HCT116 (cell line): Measurements from ENCODE around the gene COTL1. TPM values are rescaled to one million over a fixed set of nuclear protein-coding genes. Genes with fewer than 3 reads are reported as not detected.

Source experiments
- ATAC-seq: fragments of 200-7000 bp; cut with Tn5 transposase; 2 replicates; pipeline ENCODE4 v1.9.1; 2020; ENCODE audit warnings: mild to moderate bottlenecking, moderate library complexity
- BruUV-seq: library from RNA; stranded (reverse); fragments of 400-500 nt; replicated peaks from 2 replicates; lab custom pipeline; 2021; lab: Mats Ljungman, UMichigan
- CTCF ChIA-PET: fragments of 300-600 bp; sonication (Branson Sonifier 250); formaldehyde crosslinking; loops from one replicate; lab custom pipeline; 2021; ENCODE audit warnings: antibody characterized with exemption; lab: Charles Lee
- POLR2A ChIA-PET: fragments of 300-600, 350-600 bp; sonication (Branson Sonifier 250); formaldehyde crosslinking; loops from one replicate; lab custom pipeline; 2021; ENCODE audit warnings: antibody characterized with exemption; lab: Charles Lee
- RAD21 ChIA-PET, 2 experiments: fragments of 300-600 bp; sonication (Branson Sonifier 250); formaldehyde crosslinking; loops; one replicate each; lab custom pipeline; 2023; ENCODE audit warnings: low total read pairs in 2 of 2; ENCODE audit not compliant: uncharacterized antibody in 2 of 2, unreplicated experiment in 2 of 2, low non-redundant PET in 1 of 2; lab: Charles Lee
- DNase-seq: peaks from one replicate; pipeline ENCODE4 v3.0.0-alpha.2; 2010; ENCODE audit warnings: low read depth, low spot score
- H2AFZ ChIP-seq: fragments of 200-600 bp; shearing (Covaris generic), sonication (generic); 2 replicates; pipeline ENCODE4 v1.6.1; 2017; ENCODE audit warnings: low read depth, mixed run types, mixed read lengths, antibody characterized with exemption, low read length; ENCODE audit not compliant: poor library complexity, severe bottlenecking
- H3K27ac ChIP-seq: 2 replicates; pipeline ENCODE4 v1.5.1; 2012; ENCODE audit warnings: low read depth, low read length
- H3K27me3 ChIP-seq: fragments of 200-600 bp; sonication (generic); 2 replicates; pipeline ENCODE4 v1.6.1; 2016; ENCODE audit warnings: mixed run types, low read length, mixed read lengths; ENCODE audit not compliant: insufficient read depth
- H3K36me3 ChIP-seq, 2 experiments: fragments of 200-500 bp in 1 of 2; fragments of 200-600 bp in 1 of 2; sonication (Bioruptor generic) in 1 of 2; sonication (generic) in 1 of 2; 2 replicates each; pipeline versions ENCODE4 v1.5.1 to v1.6.1; 2014 to 2016; ENCODE audit warnings: low read length in 2 of 2, inconsistent platforms in 1 of 2, mixed read lengths in 1 of 2, mixed run types in 1 of 2; ENCODE audit not compliant: insufficient read depth in 2 of 2, control insufficient read depth in 1 of 2
- H3K4me1 ChIP-seq, 2 experiments: fragments of 200-600 bp in 1 of 2; sonication (generic) in 1 of 2; 2 replicates each; pipeline versions ENCODE4 v1.5.1 to v1.6.1; 2012 to 2017; ENCODE audit warnings: low read length in 2 of 2, inconsistent platforms in 1 of 2, mild to moderate bottlenecking in 1 of 2, mixed read lengths in 1 of 2, mixed run types in 1 of 2, moderate library complexity in 1 of 2; ENCODE audit not compliant: insufficient read depth in 2 of 2, control insufficient read depth in 1 of 2
- H3K4me2 ChIP-seq: fragments of 200-600 bp; sonication (generic); 2 replicates; pipeline ENCODE4 v1.6.1; 2017; ENCODE audit warnings: mixed run types, low read length, mixed read lengths
- H3K4me3 ChIP-seq, 2 experiments: fragments of 200-600 bp in 1 of 2; sonication (generic) in 1 of 2; replicated peaks in 1 of 2; 2 replicates each; pipeline ENCODE4 v1.5.1; 2011 to 2016; ENCODE audit warnings: low read length in 2 of 2, control low read depth in 1 of 2, low read depth in 1 of 2, mild to moderate bottlenecking in 1 of 2, mixed read lengths in 1 of 2, mixed run types in 1 of 2
- H3K79me2 ChIP-seq: fragments of 200-600 bp; sonication (generic); 2 replicates; pipeline ENCODE4 v1.6.1; 2017; ENCODE audit warnings: mild to moderate bottlenecking, mixed run types, low read length, moderate library complexity, mixed read lengths; ENCODE audit not compliant: insufficient read depth
- H3K9ac ChIP-seq: fragments of 200-600 bp; sonication (generic); 2 replicates; pipeline ENCODE4 v1.6.1; 2016; ENCODE audit warnings: low read length, mixed read lengths
- H3K9me2 ChIP-seq: fragments of 200-600 bp; sonication (generic), shearing (Covaris generic); 2 replicates; pipeline ENCODE4 v1.6.1; 2017; ENCODE audit warnings: mixed run types, mild to moderate bottlenecking, moderate library complexity; ENCODE audit not compliant: insufficient read depth
- H3K9me3 ChIP-seq, 2 experiments: fragments of 200-500 bp in 1 of 2; fragments of 200-600 bp in 1 of 2; sonication (Bioruptor generic) in 1 of 2; sonication (generic) in 1 of 2; 2 replicates each; pipeline ENCODE4 v1.6.1; 2014 to 2017; ENCODE audit warnings: low read length in 2 of 2, mixed read lengths in 2 of 2, inconsistent platforms in 1 of 2, low read depth in 1 of 2, mild to moderate bottlenecking in 1 of 2, mixed run types in 1 of 2, moderate library complexity in 1 of 2; ENCODE audit not compliant: control insufficient read depth in 1 of 2, insufficient read depth in 1 of 2
- H4K20me1 ChIP-seq: fragments of 200-600 bp; sonication (generic), shearing (Covaris generic); 2 replicates; pipeline ENCODE4 v1.6.1; 2017; ENCODE audit warnings: mixed run types, mild to moderate bottlenecking, moderate library complexity; ENCODE audit not compliant: insufficient read depth
- EGR1 ChIP-seq: IDR thresholded peaks from 2 replicates; pipeline ENCODE4 v1.6.1; 2012; ENCODE audit warnings: low read depth
- ELF1 ChIP-seq: IDR thresholded peaks from 2 replicates; pipeline ENCODE4 v1.6.1; 2012; ENCODE audit warnings: low read depth, borderline replicate concordance
- EZH2 ChIP-seq: fragments of 200-600 bp; sonication (generic); IDR thresholded peaks from 2 replicates; pipeline ENCODE4 v1.6.1; 2017; ENCODE audit warnings: antibody characterized with exemption, mixed run types
- JUND ChIP-seq: IDR thresholded peaks from 2 replicates; pipeline ENCODE4 v1.6.1; 2012
- RAD21 ChIP-seq: IDR thresholded peaks from 2 replicates; pipeline ENCODE4 v1.6.1; 2012; ENCODE audit warnings: low read depth, mild to moderate bottlenecking
- SRF ChIP-seq: IDR thresholded peaks from 2 replicates; pipeline ENCODE4 v1.6.1; 2012; ENCODE audit warnings: low read depth
- intact Hi-C: fragments of 100-400 bp; cut with micrococcal nuclease; formaldehyde crosslinking; loops from 2 replicates; pipeline ENCODE4 v1.10.0; 2022
- total RNA-seq: library from RNA; stranded (reverse); gene quantifications from one replicate; pipeline ENCODE4 v1.2.1, GENCODE V29; 2021; ENCODE audit not compliant: unreplicated experiment
- TF ChIP-seq, protein P1 (sequence below), 3 experiments: fragments of 200-600 bp in 1 of 3; sonication (generic) in 1 of 3; IDR thresholded peaks in 2 of 3; conservative IDR thresholded peaks in 1 of 3; 2 replicates each; pipeline ENCODE4 v1.5.1; 2012 to 2017; ENCODE audit warnings: low read depth in 2 of 3, low read length in 2 of 3, antibody characterized with exemption in 1 of 3, borderline replicate concordance in 1 of 3, control low read depth in 1 of 3, mild to moderate bottlenecking in 1 of 3, mixed read lengths in 1 of 3, mixed run types in 1 of 3, moderate library complexity in 1 of 3; ENCODE audit not compliant: insufficient read depth in 1 of 3
- TF ChIP-seq, protein P2 (sequence below): IDR thresholded peaks from 2 replicates; pipeline ENCODE4 v1.6.1; 2012

Gene COTL1
- total RNA-seq, 1 experiment from 2014 or later, result 276 TPM

DNA sequence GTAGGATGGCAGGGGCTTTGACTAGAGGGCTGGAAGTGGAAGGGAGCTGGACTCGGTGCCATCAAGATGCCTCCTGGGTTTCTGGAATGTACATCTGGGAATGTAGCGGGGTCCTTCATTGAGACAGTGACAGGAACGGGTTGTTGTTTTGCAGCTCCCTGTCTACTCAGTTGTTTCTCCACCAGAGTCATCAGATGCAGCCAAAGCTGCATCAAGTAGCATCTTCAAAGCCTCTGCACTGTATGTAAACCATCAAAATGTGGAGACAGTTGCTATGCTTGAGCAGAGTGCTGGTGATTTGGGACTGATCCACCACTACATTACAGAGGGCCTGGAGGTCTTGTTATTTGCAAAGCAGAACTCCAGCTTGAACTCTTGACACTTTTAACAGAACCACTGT is 88.3 kb downstream of the COTL1 start (continued):
- TF ChIP-seq, protein P1, sequence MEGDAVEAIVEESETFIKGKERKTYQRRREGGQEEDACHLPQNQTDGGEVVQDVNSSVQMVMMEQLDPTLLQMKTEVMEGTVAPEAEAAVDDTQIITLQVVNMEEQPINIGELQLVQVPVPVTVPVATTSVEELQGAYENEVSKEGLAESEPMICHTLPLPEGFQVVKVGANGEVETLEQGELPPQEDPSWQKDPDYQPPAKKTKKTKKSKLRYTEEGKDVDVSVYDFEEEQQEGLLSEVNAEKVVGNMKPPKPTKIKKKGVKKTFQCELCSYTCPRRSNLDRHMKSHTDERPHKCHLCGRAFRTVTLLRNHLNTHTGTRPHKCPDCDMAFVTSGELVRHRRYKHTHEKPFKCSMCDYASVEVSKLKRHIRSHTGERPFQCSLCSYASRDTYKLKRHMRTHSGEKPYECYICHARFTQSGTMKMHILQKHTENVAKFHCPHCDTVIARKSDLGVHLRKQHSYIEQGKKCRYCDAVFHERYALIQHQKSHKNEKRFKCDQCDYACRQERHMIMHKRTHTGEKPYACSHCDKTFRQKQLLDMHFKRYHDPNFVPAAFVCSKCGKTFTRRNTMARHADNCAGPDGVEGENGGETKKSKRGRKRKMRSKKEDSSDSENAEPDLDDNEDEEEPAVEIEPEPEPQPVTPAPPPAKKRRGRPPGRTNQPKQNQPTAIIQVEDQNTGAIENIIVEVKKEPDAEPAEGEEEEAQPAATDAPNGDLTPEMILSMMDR (IDR thresholded peaks at IDR 0.05 in 2 of 3, conservative IDR thresholded peaks at IDR 0.05 in 1 of 3; ENCODE audit: borderline replicate concordance in 1 of 3, insufficient read depth in 1 of 3, low read depth in 2 of 3, low read length in 2 of 3), result no peak
- no peak for TF ChIP-seq RAD21

DNA sequence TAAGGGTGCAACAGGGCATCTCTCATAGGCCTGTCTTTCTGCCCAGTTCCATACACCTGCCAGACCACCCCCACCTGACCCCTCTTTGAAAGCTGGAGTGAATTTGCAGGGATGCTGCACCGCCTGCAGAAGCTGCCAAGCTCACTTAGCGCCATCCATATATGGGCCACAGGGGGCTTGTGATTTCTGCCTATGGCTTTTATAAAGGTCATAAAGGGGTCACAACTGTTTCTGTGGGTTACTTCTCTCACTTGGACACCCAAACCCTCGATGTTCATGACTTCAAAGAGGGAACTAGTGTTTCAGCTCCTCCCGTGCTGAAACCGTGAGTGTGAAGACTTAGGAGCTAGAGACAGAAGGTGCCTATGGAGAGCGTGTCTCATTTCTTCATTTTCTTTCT is 89.6 kb downstream of the COTL1 start:
- Histone ChIP-seq H3K27ac (no peak overlapping the region), H3K9me2 (no peaks in the 10 kb centered on the region), H3K27me3 (no peaks in the 10 kb centered on the region; the same call in 1 of the 2 replicates), H3K36me3 (no peaks in the 10 kb centered on the region), H3K4me2 (no peak overlapping the region), H3K4me1 (peaks cover 3 to 13% of the 10 kb centered on the region in 2 experiments; a peak in 1 of 4 replicates), H4K20me1 (no peaks in the 10 kb centered on the region), H3K9me3 (peaks cover 0 to 6% of the 10 kb centered on the region in 2 experiments; a peak in 1 of 4 replicates), H3K79me2 (no peaks in the 10 kb centered on the region), H3K4me3 (no peak overlapping the region), H3K9ac (no peak overlapping the region), H2AFZ (no peak overlapping the region)
- no peak for ATAC-seq
- ChIA-PET POLR2A (no interaction called here), RAD21 (no interaction called here), CTCF (interaction anchor here (1.3 kb wide), 1 partner anchor 22 kb away, joined by 7 read pairs; no protein-coding TSS in a partner anchor)
- DNase-seq, result no peak
- intact Hi-C loops, result no loop called here
- no TSS peak for BruUV-seq
- TF ChIP-seq, protein P2, sequence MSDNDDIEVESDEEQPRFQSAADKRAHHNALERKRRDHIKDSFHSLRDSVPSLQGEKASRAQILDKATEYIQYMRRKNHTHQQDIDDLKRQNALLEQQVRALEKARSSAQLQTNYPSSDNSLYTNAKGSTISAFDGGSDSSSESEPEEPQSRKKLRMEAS, result no peak
- TF ChIP-seq SRF (no peak), ELF1 (no peak), JUND (no peak), EZH2 (no peak), EGR1 (no peak)
- TF ChIP-seq, protein P1 (IDR thresholded peaks at IDR 0.05 in 2 of 3, conservative IDR thresholded peaks at IDR 0.05 in 1 of 3; ENCODE audit: borderline replicate concordance in 1 of 3, insufficient read depth in 1 of 3, low read depth in 2 of 3, low read length in 2 of 3), result no peak
